HG03342 (cell line): ENCODE results near the gene KIAA0825.
A peak's percentile ranks its signal among the peaks of the same experiment; 100 is the strongest.

Experiments used
- ATAC-seq: cut with Tn5 transposase; IDR thresholded peaks from one replicate; pipeline ENCODE4 v1.9.1; 2021; ENCODE audit warnings: mild to moderate bottlenecking, moderate library complexity; ENCODE audit not compliant: unreplicated experiment

Gene KIAA0825, protein sequence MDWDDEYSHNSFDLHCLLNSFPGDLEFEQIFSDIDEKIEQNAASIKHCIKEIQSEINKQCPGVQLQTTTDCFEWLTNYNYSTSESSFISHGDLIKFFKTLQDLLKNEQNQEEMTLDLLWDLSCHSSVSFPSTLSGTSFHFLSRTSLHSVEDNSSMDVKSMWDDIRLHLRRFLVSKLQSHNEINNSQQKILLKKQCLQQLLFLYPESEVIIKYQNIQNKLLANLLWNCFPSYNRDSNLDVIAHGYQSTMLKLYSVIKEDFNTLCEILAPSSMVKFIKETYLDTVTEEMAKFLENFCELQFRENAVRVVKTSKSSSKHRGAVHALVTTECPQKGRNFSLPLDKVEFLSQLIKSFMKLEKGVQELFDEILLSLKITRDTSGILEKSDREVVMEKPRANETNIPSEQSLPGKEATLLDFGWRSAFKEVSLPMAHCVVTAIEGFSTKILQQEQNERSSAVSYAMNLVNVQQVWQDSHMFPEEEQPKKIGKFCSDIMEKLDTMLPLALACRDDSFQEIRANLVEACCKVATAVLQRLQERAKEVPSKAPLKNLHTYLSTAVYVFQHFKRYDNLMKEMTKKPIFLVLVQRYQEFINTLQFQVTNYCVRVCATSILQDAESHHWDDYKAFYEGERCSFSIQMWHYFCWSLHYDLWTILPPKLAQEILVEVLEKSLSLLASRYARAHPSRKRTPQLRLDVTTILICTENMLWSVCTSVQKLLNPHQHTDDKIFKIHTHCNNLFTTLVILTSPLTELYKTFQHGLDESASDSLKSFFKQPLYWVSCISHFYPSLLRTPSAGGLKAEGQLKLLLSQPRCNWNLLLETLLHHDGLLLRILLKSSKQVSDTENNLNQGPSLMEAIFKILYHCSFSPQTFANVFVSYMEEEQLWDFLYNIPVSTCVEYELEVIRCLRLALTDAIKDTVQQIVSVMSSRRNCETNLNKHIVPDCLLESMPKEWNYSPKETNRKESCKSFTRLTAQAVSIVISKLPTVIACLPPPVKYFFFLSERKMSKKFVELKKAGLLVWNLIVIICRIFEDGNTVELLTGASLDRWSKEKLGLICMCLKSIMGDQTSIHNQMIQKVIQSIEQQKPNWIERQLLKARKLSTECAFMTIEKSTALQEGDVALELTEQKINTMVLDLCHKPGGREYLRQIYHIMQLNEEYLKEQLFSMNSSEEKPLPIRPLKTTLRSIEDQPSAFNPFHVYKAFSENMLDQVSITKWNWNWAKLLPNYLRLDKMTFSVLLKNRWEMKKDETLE (N-terminal part only)

DNA sequence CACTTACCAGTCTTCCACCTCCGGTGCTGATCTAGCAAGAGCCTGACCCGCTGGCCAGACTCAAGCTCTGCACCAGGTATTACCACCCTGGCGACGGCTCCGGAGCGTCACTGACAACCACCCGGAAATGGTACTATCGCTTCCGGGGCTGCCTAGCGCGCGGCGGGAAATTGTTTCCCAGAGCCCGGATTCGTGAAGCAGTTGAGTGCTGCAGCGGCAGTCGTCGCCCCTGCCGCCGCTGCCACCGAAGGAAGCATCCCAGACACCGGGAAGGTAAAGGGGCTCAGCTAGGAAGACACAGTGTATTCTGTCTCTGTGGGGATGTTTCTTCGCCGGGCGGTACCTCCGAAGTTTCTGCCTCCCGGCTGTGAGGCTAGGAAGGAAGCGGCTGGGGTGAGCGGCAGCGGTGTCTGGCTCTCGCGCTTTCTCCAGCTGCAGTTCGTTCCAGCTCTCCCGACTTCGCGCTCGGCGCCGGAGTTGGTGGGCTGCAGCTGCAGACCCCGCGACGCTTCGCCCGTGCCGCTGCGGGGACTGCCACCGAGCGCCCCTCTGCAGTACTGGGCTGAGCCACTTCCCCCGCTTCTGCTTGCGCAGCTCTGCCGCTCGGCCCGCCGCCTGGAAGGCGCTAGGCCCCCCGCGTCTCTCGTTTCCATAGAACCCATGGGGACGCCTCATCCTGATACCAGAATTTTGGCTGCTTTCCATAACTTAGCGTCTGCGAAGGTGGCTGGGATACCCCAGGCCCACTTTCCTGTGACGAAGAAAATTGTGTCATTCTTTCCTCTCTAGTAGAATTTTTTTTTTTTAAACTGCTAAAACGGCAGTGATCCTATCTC, at the start of gene KIAA0825, which contains the start of gene SLF1:
Gene KIAA0825, minus strand, starts transcription at position 112 of the 836 bp plus-strand sequence. CDS start 81,478 bp downstream, outside the sequence.
Gene SLF1, plus strand, starts transcription at position 177 of the 836 bp plus-strand sequence. CDS start 10,142 bp downstream, outside the sequence.
- ATAC-seq = peak; percentile 97

DNA sequence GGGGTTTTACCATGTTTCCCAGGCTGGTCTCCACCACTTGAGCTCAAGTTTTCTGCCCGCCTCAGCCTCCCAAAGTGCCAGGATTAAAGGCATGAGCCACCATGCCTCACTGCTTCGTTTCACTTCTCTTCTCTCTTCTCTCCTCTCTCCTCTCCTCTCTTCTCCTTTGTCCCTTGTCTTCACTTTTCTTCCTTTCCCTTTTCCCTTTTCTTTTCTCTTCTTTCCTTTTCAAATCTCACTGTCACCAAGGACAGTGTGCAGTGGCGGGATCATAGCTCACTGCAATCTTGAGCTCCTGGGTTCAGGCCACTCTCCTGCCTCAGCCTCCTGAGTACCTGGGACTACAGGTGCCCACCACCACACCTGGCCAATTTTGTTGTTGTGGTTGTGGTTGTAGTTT, 49.5 kb upstream of the KIAA0825 start:
- ATAC-seq = no peak

DNA sequence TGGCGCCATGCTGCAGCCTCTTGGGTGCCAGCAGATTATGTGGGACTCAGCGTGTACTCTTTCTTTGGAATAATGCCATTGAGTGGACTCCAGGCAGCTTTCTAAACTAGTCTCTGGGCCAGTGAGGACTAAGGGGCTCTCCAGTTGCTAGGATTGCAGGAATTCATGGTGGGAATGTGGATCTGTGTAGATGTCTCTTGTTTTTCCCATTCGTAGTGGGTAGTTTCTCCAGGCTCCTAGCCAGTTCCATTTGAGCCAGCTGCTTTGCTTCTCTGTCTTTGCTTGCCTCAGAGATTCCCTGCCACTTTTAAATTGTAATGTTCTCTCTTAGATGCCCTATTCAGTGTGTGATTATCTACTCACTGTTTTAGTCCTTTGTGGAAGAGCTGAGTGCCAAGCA, 42.7 kb upstream of the KIAA0825 start:
- ATAC-seq = no peak

DNA sequence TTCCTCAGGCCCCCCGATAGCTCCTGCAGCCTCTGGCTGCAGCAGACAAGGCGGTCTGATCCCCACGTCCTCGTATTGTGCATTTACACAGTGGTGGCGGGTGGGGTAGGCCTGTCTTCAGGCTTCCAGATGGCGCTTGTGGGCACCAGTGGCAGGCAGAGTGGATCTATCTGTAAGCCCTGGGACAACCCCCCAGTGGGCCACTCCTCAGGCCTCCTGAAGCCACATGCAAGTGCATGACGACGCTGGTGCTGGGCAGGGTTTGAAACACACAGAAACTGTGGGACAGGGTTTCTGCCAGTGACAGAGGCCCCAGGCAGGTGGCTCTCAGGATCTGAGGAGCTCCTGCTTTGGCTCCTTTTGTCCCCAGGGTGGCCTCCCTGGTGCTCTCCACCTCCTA, 42.1 kb upstream of the KIAA0825 start:
- no peak for ATAC-seq

DNA sequence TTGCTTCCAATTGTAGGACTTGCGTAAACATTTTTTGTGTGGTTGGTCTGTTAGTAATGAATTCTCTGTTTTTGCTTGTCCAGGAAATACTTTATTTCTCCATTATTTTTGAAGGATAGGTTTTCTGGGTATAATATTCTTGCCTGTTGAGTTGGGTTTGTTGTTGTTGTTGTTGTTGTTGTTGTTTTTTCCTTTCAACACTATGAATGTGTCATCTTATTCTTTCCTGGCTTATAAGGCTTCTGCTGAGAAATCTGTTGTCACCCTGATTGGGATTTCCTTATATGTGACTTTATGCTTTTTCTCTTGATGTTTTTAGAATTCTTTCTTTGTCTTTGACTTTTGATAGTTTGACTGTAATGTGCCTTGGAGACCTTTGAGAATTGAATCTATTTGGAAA, 39.9 kb upstream of the KIAA0825 start:
- ATAC-seq = no peak

DNA sequence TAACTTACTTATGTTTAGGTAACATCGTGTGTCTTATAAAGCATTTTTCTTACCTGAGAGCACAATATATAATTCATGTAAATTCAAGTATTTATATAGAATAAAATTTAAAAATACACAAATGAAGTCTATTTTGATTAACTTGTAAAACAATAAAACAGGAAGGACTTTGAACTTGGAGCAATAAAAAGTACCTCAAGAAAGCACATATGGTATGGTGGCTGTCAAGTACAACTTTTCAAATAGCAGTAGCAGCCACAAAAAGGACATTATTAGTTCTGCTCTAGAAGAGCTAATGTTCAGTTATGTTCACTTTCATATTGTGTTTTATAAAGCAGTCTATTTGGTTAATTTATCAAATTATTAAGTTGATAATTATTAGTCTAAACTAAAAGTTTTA, 31.5 kb upstream of the KIAA0825 start:
- no peak for ATAC-seq

DNA sequence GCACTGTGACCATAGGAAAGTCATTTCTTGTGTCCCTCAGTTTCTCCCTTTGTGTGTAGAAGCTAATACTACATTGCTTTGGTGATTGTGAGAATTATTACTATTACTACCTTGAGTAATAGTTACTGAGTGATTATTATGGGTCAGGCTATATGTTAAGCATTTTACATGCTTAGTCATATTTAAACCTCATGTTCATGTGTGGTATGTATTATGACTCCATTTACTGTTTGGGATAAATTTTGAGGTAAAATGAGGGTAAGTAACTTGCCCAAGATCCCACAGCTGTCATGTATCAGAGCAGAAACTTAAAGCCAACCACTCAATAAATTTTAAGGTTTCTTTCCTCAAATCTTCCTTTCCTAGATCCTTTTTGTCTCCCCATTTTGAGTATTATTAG, 28.4 kb upstream of the KIAA0825 start:
- ATAC-seq = no peak

DNA sequence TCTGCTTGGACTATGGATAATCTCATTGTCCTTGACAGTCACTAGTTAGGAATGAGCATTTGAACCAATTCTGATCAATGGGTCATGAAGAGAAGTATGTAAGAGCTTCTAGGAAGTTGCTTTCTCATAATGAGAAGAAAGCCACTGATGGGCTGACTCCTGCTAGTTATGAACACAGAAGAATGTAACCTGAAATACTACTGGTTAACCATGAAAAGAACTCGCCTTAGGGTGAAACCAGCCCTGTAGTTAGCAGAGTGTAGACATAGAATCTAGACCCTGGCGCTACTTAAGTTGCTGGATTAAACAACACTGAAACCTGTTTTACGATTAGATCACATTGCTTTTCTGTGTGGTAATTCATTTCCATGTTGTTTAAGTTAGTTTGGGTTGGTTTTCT, 26.6 kb upstream of the KIAA0825 start:
- ATAC-seq = no peak

DNA sequence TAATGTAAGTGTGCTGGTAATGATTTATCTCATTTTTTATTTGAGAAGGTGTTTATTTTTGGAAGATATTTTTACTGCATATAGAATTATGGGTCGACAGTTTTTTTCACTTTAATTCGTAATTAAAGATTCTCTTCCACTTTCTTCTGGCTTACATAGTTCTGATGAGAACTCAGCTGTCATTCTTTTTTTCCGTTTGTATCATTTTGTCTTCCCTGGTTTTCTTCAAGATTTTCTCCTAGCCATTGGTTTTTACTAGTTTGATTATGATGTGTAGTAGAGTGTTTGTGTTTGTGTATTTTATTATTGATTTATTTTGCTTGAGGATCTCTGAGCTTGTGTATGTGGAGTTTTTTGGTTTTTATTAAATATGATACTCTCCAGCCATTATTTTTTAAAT, 21.8 kb upstream of the KIAA0825 start:
- ATAC-seq = no peak

DNA sequence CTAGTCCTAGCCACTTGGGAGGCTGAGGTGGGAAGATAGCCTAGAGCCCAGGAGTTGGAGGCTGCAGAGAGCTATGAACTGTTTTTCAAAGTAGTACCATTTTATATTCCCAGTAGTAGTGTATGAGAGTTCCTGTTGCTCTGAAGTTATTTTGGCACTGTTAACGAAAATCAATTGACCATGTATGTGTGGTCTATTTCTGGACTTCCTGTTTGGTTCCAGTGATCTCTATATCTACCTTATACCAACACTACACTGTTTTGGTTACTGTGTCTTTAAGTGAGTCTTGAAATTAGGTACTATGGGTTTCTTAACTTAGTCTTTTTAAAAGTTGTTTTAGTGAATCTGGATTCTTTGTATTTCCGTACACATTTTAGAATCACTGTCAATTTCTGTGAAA, 13.6 kb upstream of the KIAA0825 start:
- ATAC-seq = peak; percentile 99

DNA sequence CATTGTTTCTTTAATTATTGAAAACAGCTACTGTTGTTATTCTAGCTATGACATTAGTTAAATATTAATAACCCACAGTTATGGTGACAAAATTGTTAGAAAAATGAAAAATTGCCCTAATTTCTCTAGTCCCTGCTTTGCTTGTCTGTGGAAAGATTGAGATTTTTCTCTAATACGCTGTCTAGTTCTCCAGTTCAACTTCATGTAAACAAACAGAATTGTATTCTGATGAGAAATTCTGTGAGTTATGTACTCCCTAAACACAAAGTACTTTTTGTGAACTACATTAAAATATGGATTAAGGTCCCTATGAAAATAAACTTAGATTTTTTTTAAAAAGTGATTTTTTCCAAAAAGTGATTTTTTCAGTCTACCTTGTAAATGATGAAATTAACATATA, 8.8 kb upstream of the KIAA0825 start:
- ATAC-seq = no peak

DNA sequence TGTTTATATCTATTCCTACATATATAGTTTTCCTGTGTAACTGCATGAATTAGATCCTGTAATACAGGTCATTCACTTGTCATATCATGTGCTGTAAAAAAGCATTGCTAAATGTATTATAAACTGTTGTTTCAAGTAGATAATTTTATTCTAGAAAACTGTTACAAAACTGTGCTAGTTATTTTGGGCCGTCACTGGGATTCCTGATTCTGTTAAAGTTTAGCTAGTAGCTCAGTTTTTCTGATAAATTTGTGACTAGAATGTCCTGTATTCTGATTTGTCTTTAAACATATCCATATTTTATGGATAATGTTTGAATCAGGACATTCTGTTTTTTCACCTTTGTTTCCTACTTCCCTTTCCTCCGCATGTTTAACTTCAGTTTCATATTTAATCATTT, 5.5 kb upstream of the KIAA0825 start:
- no peak for ATAC-seq

DNA sequence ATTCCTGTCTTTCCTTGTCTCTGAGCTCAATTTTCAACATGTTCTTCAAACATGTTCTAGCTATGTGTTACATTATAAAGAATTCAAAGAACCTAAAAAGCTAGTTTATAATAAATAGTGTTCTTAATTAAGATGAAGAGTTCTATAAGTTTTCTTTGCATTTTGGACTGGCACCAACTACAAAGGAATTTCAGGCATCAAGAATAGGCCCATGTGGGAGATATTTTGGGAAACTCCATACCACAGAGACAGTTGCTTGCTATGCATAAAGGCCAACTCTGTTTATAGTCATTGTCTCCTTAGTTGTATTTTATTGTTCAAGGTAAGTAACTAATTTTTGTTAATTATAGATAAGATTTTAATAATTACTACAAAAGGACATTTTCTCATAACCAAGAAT, 4.6 kb upstream of the KIAA0825 start:
- ATAC-seq = no peak

DNA sequence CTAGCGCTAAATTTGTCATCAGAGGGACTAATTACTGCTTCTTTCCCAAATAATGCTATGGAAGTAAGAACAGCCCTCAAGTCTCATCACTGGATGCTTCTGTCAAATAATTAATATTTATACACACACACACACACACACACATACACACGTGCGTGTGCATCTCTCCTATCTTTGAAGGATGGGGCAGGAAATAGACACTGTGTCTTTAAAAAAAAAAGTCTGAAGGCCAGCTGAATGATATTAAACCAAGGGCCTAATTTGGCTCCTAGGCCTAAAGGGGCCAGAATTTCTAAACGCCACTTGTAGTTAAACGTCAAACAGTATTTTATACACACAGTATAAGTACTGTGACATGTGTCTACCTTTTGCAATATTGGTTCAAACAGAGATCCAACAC, 3.4 kb upstream of the KIAA0825 start:
- ATAC-seq = no peak

DNA sequence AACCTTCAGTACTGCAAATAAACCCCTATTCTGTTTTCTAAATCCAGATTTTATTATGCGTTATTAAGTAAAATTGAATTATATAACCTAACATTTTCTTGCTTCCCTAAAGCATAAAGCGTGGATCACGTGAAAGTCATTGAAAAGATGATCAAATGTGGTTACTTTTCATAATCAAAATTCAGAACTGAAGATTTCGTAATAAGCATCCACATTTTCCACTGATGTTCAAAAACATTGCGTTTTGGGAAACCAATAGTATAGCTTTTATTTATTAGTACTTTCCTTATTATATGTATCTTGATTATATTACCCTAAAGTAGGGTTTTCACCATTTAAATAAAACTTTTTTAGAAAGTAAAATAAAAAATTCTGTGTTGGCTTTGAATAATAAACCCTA, 1.9 kb upstream of the KIAA0825 start:
- ATAC-seq = no peak

DNA sequence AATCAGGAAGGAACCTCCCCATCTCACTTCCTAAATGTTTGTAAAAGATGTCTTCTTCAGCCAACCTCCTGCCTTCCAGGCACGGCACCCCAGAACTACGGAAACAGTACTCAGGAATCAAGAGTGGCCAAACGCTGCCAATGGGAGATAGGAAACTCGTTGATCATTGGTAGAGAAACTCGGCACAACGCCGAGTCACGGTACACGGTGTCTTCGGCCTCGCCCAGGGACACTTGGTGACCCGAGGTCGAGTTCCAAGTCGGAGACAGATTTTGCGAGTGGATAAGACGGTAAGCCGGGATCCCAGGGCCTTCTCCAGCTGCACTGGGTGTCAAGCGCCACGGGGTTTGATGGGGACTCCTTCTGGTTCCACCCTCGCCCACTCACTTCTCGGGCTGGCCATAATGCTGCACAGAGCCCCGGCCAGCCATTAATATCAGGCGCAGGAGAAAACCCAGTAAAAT, 343 bp downstream of the KIAA0825 start:
- peak; percentile 28 for ATAC-seq

DNA sequence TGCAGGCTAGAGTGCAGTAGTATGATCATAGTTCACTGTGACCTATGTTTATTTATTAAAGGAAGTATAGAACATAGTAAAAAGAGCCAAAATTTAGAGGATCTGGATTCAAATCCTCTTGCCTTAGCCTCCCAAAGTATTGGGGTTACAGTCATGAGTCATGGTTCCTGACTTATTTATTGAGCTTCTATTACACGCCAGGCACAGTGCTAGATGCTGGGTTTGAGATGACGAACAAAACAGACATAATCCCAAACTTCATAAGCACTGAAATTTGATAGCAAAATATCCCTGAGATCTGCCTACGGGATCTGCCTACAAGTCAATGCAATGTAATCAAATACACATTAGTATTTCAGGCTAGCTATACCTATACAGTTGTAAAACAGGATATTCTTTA, 2.5 kb downstream of the KIAA0825 start:
- ATAC-seq = no peak

DNA sequence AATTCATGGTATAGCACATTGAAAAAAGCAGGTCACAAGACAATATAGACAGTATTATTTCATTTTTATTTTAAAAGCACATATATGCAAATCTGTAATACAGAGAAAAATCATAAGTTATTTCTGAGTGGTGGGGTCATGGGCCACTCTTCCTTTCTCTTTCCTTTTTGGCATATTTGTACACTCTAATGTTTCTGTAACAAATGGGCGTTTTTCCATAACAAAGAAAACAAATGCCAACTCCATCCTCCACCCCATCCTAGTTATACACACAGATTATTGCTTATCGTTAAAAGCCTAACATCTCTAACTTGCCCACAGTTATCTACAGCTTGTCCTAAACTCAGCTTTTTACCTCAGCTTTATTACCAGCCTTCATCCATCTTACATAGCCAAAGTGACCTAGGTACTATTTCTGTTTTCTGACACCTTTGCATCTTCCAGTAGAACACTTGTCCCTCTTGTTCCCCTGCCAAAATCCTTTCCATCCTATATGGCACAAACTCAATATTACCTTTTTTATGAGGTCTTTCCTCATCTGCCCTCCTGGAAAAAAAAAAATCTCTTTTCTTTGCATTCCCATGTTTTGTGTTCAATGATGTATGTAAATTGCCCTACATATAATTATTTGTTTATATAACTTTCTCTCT, 4.1 kb downstream of the KIAA0825 start:
- no peak for ATAC-seq

DNA sequence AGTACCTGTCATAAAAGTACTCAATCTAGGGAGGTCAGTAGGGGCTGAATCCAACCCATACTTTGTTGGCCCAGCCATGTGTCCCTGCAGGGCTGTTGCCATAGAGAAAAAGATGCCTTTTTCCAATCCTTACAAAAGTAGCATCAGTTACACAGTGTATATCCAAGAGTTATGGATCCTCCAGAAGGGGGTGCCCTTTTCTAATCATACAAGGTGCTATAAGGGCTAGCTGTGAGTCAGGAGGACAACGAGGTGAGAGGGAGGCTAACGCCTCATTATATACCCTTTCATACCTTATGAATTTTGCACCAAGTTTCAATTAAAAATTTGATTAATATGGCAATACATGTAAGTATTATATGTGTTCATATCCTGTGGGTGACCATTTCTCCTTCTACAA, 4.8 kb downstream of the KIAA0825 start:
- no peak for ATAC-seq
